GM12878 (cell line): Measurements from ENCODE around the gene NAA60.
A peak's percentile ranks its signal among the peaks of the same experiment; 100 is the strongest.

Experiments
- CBX3 ChIP-seq: fragments of 200-600 bp; sonication (generic); IDR thresholded peaks from 2 replicates; pipeline ENCODE4 v1.6.1; 2016; ENCODE audit warnings: low read depth, borderline replicate concordance
- EZH2 ChIP-seq: IDR thresholded peaks from 2 replicates; pipeline ENCODE4 v1.6.1; 2012; ENCODE audit warnings: low read depth, mild to moderate bottlenecking, control low read depth, inconsistent platforms, low read length, borderline replicate concordance; ENCODE audit not compliant: control insufficient read depth
- NR2F1 ChIP-seq: fragments of 450-650 bp; conservative IDR thresholded peaks from 2 replicates; pipeline ENCODE4 v1.6.1; 2017; ENCODE audit warnings: mild to moderate bottlenecking
- POLR2A ChIP-seq: IDR thresholded peaks from 2 replicates; pipeline ENCODE4 v1.6.1; 2011; ENCODE audit warnings: low read depth, mild to moderate bottlenecking, low read length
- SMC3 ChIP-seq: IDR thresholded peaks from 2 replicates; pipeline ENCODE4 v1.6.1; 2011; ENCODE audit warnings: low read length, improper control_type of control experiment, borderline replicate concordance
- ZNF274 ChIP-seq: IDR thresholded peaks from one replicate; pipeline ENCODE4 v1.8.0; 2011; ENCODE audit not compliant: insufficient read length, insufficient read depth
- TF ChIP-seq, protein P1 (sequence below), 3 experiments: IDR thresholded peaks in 2 of 3; conservative IDR thresholded peaks in 1 of 3; 2 replicates each; pipeline ENCODE4 v1.5.1; 2011; ENCODE audit warnings: low read depth in 3 of 3, low read length in 3 of 3, mild to moderate bottlenecking in 3 of 3, control low read depth in 2 of 3, moderate library complexity in 2 of 3, inconsistent platforms in 1 of 3, mixed read lengths in 1 of 3; ENCODE audit not compliant: control insufficient read depth in 2 of 3, insufficient read depth in 1 of 3; ENCODE audit errors: extremely low read depth in 1 of 3
- TF ChIP-seq, protein P2 (sequence below): IDR thresholded peaks from 2 replicates; pipeline ENCODE4 v1.6.1; 2011; ENCODE audit warnings: mild to moderate bottlenecking, low read depth, low read length, moderate library complexity; ENCODE audit not compliant: insufficient replicate concordance

GRCh38 chr16:3400446-3400778, 43.1 kb upstream of the NAA60 start:
- TF ChIP-seq POLR2A (no peak), ZNF274 (no peak), EZH2 (no peak), CBX3 (no peak), NR2F1 (peak; percentile 66), SMC3 (no peak)
- TF ChIP-seq, protein P1, sequence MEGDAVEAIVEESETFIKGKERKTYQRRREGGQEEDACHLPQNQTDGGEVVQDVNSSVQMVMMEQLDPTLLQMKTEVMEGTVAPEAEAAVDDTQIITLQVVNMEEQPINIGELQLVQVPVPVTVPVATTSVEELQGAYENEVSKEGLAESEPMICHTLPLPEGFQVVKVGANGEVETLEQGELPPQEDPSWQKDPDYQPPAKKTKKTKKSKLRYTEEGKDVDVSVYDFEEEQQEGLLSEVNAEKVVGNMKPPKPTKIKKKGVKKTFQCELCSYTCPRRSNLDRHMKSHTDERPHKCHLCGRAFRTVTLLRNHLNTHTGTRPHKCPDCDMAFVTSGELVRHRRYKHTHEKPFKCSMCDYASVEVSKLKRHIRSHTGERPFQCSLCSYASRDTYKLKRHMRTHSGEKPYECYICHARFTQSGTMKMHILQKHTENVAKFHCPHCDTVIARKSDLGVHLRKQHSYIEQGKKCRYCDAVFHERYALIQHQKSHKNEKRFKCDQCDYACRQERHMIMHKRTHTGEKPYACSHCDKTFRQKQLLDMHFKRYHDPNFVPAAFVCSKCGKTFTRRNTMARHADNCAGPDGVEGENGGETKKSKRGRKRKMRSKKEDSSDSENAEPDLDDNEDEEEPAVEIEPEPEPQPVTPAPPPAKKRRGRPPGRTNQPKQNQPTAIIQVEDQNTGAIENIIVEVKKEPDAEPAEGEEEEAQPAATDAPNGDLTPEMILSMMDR (IDR thresholded peaks at IDR 0.05 in 2 of 3, conservative IDR thresholded peaks at IDR 0.05 in 1 of 3; ENCODE audit: control insufficient read depth in 2 of 3, extremely low read depth in 1 of 3, insufficient read depth in 1 of 3, low read depth in 3 of 3, low read length in 3 of 3), result no peak
- TF ChIP-seq, protein P2, sequence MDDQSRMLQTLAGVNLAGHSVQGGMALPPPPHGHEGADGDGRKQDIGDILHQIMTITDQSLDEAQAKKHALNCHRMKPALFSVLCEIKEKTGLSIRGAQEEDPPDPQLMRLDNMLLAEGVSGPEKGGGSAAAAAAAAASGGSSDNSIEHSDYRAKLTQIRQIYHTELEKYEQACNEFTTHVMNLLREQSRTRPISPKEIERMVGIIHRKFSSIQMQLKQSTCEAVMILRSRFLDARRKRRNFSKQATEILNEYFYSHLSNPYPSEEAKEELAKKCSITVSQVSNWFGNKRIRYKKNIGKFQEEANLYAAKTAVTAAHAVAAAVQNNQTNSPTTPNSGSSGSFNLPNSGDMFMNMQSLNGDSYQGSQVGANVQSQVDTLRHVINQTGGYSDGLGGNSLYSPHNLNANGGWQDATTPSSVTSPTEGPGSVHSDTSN, result no peak
